ENCODE results near the gene ANKMY1. TPM values are rescaled to one million over a fixed set of nuclear protein-coding genes. Genes with fewer than 3 reads are reported as not detected.

The ANKMY1 gene
- total RNA-seq, 4 donors from 2014 or later: 18.0 to 22.7 (median 21.1) TPM

GRCh38 chr2:240520130-240520973, 37.4 kb downstream of the ANKMY1 start:
- WGBS, 2 donors: 20 to 23% methylated on average over 45 to 52 of the region's 52 CpGs
- peak in 1 of 2 donors; percentile 68 for DNase-seq (ENCODE audit: low spot score in 2 of 2)
- TF ChIP-seq, protein P1, sequence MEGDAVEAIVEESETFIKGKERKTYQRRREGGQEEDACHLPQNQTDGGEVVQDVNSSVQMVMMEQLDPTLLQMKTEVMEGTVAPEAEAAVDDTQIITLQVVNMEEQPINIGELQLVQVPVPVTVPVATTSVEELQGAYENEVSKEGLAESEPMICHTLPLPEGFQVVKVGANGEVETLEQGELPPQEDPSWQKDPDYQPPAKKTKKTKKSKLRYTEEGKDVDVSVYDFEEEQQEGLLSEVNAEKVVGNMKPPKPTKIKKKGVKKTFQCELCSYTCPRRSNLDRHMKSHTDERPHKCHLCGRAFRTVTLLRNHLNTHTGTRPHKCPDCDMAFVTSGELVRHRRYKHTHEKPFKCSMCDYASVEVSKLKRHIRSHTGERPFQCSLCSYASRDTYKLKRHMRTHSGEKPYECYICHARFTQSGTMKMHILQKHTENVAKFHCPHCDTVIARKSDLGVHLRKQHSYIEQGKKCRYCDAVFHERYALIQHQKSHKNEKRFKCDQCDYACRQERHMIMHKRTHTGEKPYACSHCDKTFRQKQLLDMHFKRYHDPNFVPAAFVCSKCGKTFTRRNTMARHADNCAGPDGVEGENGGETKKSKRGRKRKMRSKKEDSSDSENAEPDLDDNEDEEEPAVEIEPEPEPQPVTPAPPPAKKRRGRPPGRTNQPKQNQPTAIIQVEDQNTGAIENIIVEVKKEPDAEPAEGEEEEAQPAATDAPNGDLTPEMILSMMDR (IDR thresholded peaks at IDR 0.05): peak in 1 of 3 donors; percentile 52
- no peak for TF ChIP-seq POLR2A (IDR thresholded peaks at IDR 0.05)
- H3K4me3 ChIP-seq (ENCODE audit: low read depth, poor library complexity, severe bottlenecking): no peak overlapping the region
- intact Hi-C loops (cut with DNase I; ENCODE audit: low total_unique reads): no loop called here

DNA sequence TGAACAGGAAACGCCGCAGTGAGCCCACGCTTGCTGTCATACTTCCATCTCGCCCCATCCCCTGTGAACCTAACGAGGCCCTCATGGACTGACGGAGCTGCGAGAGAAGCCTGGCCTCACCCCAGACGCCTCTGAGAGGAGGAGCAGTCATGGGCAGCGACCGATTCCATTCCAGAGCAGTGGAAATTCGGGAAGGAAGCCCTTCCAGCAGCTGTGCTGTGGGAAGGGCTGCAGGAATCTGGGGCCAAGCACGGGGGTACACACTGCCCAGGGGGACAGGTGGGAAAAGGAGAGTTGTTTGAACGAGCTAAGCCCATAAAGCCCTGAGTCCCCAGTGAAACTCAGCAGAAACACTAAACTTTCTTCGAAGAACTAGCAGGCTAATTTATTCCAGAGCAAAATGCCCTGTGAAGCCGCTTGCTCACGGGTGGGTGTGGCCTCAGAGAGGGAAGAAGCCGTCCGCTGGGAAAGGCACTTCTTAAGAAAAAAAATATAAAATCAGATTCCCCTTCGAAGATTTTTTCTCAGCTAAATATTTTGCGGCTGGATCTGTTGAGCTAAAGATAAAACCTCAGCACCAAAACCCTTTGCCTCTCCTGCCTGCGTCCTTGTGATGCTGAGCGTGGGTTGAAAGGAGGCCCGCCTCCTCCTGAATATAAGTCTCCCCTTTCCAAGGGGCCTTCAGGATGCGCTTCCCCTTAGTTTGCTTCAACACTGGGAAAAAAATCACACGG, 38.2 kb downstream of the ANKMY1 start:
- H3K4me3 ChIP-seq (ENCODE audit: low read depth, poor library complexity, severe bottlenecking): no peak overlapping the region
- TF ChIP-seq, protein P1 (IDR thresholded peaks at IDR 0.05): no peak
- intact Hi-C loops (cut with DNase I; ENCODE audit: low total_unique reads): loop anchor here (10.0 kb wide), 1 partner anchor 315 kb away; no protein-coding TSS in a partner anchor
- DNase-seq (ENCODE audit: low spot score in 2 of 2): peak in 1 of 2 donors; percentile 77
- whole genome bisulfite sequencing, 2 donors: 20 to 22% methylated on average over 25 of the region's 25 CpGs

DNA sequence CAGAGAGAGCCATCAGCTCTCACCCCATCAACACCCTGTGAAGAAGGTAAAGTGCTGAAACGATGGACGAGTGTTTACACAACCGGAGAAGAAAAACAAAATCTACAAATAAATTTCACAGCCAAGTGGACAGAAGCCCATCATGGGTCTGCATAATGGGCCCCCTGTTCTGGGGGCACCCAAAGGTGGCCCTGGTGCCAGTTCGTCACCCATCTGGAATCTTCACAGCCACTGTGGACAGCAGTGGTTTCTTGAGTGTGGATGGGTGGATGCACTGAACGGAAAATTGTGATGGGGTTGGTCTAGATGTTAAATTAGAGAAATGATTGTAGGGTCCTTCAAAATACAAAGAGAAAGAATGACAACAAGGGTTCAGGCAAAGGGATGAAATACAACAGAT, 38.8 kb downstream of the ANKMY1 start:
- intact Hi-C loops (cut with DNase I; ENCODE audit: low total_unique reads): loop anchor here (10.0 kb wide), 1 partner anchor 316 kb away; no protein-coding TSS in a partner anchor

DNA sequence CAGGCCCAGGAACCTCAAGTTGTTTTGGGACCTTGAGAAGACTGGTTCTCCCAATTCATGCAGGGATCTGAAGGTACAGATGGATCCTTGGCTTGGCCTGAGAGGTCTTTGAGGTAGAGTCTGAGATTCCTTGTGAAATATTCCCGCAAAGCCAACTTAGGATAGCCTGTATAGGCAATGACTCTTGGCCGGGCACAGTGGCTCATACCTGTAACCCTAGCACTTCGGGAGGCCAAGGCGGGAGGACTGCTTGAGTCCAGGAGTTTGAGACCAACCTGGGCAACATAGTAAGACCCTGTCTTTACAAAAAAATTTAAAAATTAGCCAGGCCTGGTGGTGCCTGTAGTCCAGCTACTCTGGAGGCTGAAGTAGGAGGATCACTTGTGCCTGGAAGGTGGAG, 40.4 kb downstream of the ANKMY1 start:
- 92 to 98% methylated on average over 4 of the region's 4 CpGs for WGBS, 2 donors
- intact Hi-C loops (cut with DNase I; ENCODE audit: low total_unique reads): loop anchor here (10.0 kb wide), 1 partner anchor 317 kb away; no protein-coding TSS in a partner anchor
- no peak overlapping the region for H3K4me3 ChIP-seq (ENCODE audit: low read depth, poor library complexity, severe bottlenecking)
- DNase-seq (ENCODE audit: low spot score in 2 of 2): peak in 1 of 2 donors; percentile 13
- TF ChIP-seq POLR2A (IDR thresholded peaks at IDR 0.05): no peak
- TF ChIP-seq, protein P1 (IDR thresholded peaks at IDR 0.05): no peak

More for the DNA sequence above, 38.8 kb downstream of the ANKMY1 start:
- 88 to 89% methylated on average over 5 of the region's 5 CpGs for WGBS, 2 donors
- peak in 1 of 2 donors; percentile 36 for DNase-seq (ENCODE audit: low spot score in 2 of 2)
- H3K4me3 ChIP-seq (ENCODE audit: low read depth, poor library complexity, severe bottlenecking): no peak overlapping the region
- TF ChIP-seq POLR2A (IDR thresholded peaks at IDR 0.05): no peak
- TF ChIP-seq, protein P1 (IDR thresholded peaks at IDR 0.05): no peak

- TF ChIP-seq POLR2A (IDR thresholded peaks at IDR 0.05): no peak
- TF ChIP-seq, protein P1 (IDR thresholded peaks at IDR 0.05): no peak
- intact Hi-C loops (cut with DNase I; ENCODE audit: low total_unique reads): loop anchor here (10.0 kb wide), 1 partner anchor 320 kb away; no protein-coding TSS in a partner anchor
- WGBS, 2 donors: 64 to 75% methylated on average over 2 of the region's 2 CpGs
- no peak overlapping the region for H3K4me3 ChIP-seq (ENCODE audit: low read depth, poor library complexity, severe bottlenecking)
- DNase-seq (ENCODE audit: low spot score in 2 of 2): peak in 1 of 2 donors; percentile 61
These were observed 43.2 kb downstream of the ANKMY1 start for GRCh38 chr2:240514631-240515030.

Data from lower leg skin (tissue), 4 donors.